ENCODE results near the gene RPS10.

Gene RPS10

DNA sequence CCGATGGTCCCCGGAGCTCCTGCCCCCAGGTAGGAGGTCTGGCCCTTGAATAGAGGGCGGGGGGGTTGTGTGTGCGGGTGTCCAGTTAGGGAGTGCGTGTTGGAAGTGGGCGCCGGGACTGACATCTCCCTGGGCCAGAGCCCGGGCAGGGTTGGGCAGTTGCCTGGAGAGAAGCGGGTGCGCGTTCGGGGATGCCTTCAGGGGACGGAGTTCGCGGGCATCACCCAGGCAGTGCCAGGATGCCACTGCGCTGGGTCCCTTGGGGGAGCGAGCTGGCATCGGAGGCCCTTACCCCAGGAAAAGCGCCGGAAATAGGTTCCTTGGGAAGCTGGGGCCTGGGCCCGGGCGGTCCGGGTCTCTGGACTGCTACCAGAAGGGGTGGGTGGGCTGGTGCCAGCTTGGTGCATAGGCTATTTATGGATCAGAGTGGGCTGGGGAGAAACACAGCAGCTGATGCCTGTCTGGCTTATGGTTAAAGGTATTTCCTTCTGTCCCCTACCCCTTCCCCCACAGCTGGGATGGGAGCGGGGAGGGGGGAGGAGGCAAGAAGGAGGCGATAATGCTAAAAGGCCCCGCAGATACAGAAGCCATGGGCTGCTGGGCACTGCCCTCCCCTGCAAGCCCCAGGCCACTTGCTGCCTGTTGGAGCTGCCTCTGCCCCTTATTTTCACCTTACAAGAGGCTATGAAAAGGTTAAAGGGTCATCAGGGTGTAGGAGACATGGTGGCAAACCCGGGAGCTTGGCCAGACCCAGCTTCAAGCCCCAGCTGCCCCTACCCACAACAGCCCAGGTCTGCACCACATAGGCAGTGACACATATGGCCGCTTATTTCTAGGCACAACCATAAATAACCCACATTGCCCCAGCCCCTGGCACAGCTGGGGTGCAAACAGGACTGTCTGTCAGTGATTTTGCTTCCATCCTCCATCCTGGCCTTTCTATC is 40.6 kb upstream of the RPS10 start:
- DNase-seq (ENCODE audit: low spot score) = no peak
- TF ChIP-seq CTCF (IDR thresholded peaks at IDR 0.05; ENCODE audit: extremely low read depth, missing control alignments) = no peak

DNA sequence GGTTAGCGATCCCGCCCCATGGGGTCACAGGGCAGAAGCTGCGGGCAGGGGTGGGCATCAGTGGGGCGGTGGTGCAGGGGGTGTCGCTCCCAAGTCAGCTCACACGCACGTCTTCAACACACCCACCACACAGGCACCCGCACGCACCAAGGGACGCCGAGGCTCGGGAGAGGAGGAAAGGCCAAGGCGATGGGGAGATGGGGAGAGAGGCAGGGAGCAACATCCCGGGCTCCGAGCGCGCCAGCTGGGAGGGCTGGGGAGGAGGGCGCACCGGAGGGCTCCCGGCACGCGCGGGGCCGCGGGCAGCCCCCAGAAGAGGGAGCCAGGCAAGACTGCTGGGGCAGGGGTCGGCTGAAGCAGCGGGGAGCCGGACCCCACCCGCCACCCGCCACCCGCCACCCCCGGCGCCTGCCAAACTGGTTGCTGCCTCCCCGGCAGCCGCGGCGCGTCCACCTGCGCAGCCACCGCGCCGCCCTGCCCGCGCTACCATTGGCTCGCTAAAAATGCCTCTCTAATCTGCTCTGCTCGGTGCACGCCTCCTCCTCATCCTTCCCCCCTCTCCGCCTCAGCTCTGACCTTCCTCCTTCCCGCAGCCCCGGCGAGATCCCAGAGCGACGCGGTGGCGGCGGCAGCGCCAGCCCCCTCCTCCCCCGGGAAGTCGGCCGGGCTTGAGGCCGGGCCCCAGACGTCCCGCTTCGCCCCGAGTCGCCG is 39.8 kb upstream of the RPS10 start, which contains the start of gene PACSIN1:
TSS of gene PACSIN1 (plus strand) at position 546 of the 711 bp plus-strand sequence. CDS start 60,230 bp downstream, outside the sequence.
- TF ChIP-seq CTCF (IDR thresholded peaks at IDR 0.05; ENCODE audit: extremely low read depth, missing control alignments) = no peak
- DNase-seq (ENCODE audit: low spot score) = peak; percentile 71

- TF ChIP-seq CTCF (IDR thresholded peaks at IDR 0.05; ENCODE audit: extremely low read depth, missing control alignments) = no peak
- DNase-seq (ENCODE audit: low spot score) = no peak
These were observed 38.0 kb upstream of the RPS10 start for GRCh38 chr6:34463849-34464248.

- DNase-seq (ENCODE audit: low spot score) = no peak
- TF ChIP-seq CTCF (IDR thresholded peaks at IDR 0.05; ENCODE audit: extremely low read depth, missing control alignments) = no peak
These were observed 37.4 kb upstream of the RPS10 start for GRCh38 chr6:34463299-34463698.

DNA sequence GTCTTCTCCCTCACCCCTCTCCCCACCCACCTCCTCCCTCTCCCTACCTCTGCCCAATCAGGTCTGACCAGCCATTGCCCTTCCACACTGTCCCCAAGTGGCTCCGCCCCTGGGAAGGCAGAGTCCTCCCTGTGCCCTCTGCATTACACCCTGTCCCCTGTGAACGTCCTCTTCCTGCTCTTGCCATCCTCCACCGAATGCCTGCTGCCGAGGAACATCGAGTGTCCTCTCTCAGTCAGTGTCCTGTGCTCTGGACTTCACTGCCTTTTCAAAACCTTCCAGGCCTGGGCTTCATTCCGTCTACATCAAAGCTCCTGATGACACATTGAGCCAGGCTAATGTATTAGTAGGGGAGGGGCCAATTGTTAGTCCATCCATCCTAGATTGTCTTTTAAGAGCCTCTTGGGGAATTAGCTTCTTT is 36.7 kb upstream of the RPS10 start:
- no peak for TF ChIP-seq CTCF (IDR thresholded peaks at IDR 0.05; ENCODE audit: extremely low read depth, missing control alignments)
- DNase-seq (ENCODE audit: low spot score) = no peak

- no peak for TF ChIP-seq CTCF (IDR thresholded peaks at IDR 0.05; ENCODE audit: extremely low read depth, missing control alignments)
These were observed 36.1 kb upstream of the RPS10 start for GRCh38 chr6:34462010-34462409.

More at GRCh38 chr6:34462010-34462409, 36.1 kb upstream of the RPS10 start:
- no peak for DNase-seq (ENCODE audit: low spot score)

Measured in GM20000 (cell line).